ENCODE results near the gene LBHD2. TPM values are rescaled to one million over a fixed set of nuclear protein-coding genes. Genes with fewer than 3 reads are reported as not detected.

LBHD2 gene
- polyA plus RNA-seq, 1 of the 3 experiments (the other 2 are of a cell fraction) = not detected

DNA sequence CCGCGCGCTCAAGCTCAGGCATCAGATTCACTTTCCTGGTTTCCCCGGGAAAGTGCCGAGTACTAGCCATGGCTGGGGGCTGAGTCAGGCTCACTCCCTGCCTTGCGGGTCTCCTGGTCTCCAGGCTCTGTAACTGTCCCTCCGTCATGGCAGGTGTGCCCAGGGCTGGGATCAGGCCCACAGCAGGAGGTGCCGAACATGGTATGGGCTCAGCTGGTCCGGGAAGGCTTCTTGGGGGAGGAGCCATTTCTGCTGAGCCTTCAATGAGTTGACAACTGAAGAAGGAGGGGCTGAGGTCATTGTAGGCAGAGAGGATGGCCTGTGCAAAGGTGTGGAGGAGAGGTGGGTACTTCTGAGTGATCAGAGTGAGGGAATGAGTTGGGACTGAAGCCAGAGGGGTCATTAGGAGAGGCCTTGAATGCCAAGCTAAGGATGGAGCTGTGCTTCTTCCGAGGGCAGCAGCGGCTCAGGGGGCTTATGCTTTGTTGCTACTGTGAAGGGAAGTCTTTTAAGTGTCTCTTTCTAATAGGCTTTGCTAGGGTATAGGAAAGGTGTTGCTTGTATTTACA lies 11.3 kb downstream of the LBHD2 start:
- H3K4me2 ChIP-seq = no peak overlapping the region
- ChIA-PET POLR2A (no interaction called here), CTCF (interaction anchor here (0.7 to 3.6 kb wide), 6 partner anchors 10 to 198 kb away, joined by 3 to 46 read pairs (median 4); no protein-coding TSS in a partner anchor)
- TF ChIP-seq RAD21 (IDR thresholded peaks at IDR 0.05; ENCODE audit: low read length) = no peak
- no peak for TF ChIP-seq ELF1 (IDR thresholded peaks at IDR 0.05)
- TF ChIP-seq FOXJ3 (CRISPR knock-in tag; IDR thresholded peaks at IDR 0.05) = no peak
- TF ChIP-seq USF1 (IDR thresholded peaks at IDR 0.05; ENCODE audit: borderline replicate concordance, low read depth) = no peak
- TF ChIP-seq FOSL2 (IDR thresholded peaks at IDR 0.05; ENCODE audit: borderline replicate concordance, low read depth) = no peak
- TF ChIP-seq, protein P1, sequence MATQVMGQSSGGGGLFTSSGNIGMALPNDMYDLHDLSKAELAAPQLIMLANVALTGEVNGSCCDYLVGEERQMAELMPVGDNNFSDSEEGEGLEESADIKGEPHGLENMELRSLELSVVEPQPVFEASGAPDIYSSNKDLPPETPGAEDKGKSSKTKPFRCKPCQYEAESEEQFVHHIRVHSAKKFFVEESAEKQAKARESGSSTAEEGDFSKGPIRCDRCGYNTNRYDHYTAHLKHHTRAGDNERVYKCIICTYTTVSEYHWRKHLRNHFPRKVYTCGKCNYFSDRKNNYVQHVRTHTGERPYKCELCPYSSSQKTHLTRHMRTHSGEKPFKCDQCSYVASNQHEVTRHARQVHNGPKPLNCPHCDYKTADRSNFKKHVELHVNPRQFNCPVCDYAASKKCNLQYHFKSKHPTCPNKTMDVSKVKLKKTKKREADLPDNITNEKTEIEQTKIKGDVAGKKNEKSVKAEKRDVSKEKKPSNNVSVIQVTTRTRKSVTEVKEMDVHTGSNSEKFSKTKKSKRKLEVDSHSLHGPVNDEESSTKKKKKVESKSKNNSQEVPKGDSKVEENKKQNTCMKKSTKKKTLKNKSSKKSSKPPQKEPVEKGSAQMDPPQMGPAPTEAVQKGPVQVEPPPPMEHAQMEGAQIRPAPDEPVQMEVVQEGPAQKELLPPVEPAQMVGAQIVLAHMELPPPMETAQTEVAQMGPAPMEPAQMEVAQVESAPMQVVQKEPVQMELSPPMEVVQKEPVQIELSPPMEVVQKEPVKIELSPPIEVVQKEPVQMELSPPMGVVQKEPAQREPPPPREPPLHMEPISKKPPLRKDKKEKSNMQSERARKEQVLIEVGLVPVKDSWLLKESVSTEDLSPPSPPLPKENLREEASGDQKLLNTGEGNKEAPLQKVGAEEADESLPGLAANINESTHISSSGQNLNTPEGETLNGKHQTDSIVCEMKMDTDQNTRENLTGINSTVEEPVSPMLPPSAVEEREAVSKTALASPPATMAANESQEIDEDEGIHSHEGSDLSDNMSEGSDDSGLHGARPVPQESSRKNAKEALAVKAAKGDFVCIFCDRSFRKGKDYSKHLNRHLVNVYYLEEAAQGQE (IDR thresholded peaks at IDR 0.05; ENCODE audit: low read depth, low read length) = no peak
- TF ChIP-seq, protein P2, sequence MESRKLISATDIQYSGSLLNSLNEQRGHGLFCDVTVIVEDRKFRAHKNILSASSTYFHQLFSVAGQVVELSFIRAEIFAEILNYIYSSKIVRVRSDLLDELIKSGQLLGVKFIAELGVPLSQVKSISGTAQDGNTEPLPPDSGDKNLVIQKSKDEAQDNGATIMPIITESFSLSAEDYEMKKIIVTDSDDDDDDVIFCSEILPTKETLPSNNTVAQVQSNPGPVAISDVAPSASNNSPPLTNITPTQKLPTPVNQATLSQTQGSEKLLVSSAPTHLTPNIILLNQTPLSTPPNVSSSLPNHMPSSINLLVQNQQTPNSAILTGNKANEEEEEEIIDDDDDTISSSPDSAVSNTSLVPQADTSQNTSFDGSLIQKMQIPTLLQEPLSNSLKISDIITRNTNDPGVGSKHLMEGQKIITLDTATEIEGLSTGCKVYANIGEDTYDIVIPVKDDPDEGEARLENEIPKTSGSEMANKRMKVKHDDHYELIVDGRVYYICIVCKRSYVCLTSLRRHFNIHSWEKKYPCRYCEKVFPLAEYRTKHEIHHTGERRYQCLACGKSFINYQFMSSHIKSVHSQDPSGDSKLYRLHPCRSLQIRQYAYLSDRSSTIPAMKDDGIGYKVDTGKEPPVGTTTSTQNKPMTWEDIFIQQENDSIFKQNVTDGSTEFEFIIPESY (IDR thresholded peaks at IDR 0.05; ENCODE audit: borderline replicate concordance, low read depth) = no peak
- TF ChIP-seq MEF2A (IDR thresholded peaks at IDR 0.05; ENCODE audit: borderline replicate concordance, low read depth) = no peak
- no peak for TF ChIP-seq EZH2phosphoT487 (IDR thresholded peaks at IDR 0.05; ENCODE audit: borderline replicate concordance, low read depth)
- no peak for TF ChIP-seq POLR2AphosphoS5 (IDR thresholded peaks at IDR 0.05; ENCODE audit: low read depth, low read length)
- TF ChIP-seq TCF12 (IDR thresholded peaks at IDR 0.05) = no peak
- TF ChIP-seq SMC3 (IDR thresholded peaks at IDR 0.05; ENCODE audit: low read depth, low read length) = no peak
- no peak for TF ChIP-seq YY1 (IDR thresholded peaks at IDR 0.05; ENCODE audit: low read depth)
- no peak for TF ChIP-seq MXI1 (IDR thresholded peaks at IDR 0.05; ENCODE audit: low read depth, low read length)
- TF ChIP-seq RFX5 (IDR thresholded peaks at IDR 0.05; ENCODE audit: low read length) = no peak
- no peak for TF ChIP-seq SIN3A (IDR thresholded peaks at IDR 0.05; ENCODE audit: borderline replicate concordance, low read depth, low read length)
- H3K36me3 ChIP-seq (replicated peaks in 1 of 2; ENCODE audit: control insufficient read depth in 1 of 2, insufficient read depth in 2 of 2, low read length in 1 of 2) = no peaks in the 10 kb centered on the region
- peaks cover 4% of the 10 kb centered on the region for H3F3A ChIP-seq (replicated peaks; ENCODE audit: insufficient read depth)
- no peaks in the 10 kb centered on the region for H3K27me3 ChIP-seq (ENCODE audit: insufficient read depth)
- no peaks in the 10 kb centered on the region for H3K9me3 ChIP-seq
- 85% methylated on average over 11 of the region's 11 CpGs for WGBS (ENCODE audit: low lambda C conversion rate)
- no peak overlapping the region for H3K27ac ChIP-seq (ENCODE audit: low read depth in 2 of 2, low read length in 1 of 2)
- H3K9ac ChIP-seq = no peak overlapping the region
- H3K9me2 ChIP-seq = no peaks in the 10 kb centered on the region
- no peak overlapping the region for H3K4me3 ChIP-seq (ENCODE audit: low read depth in 2 of 2, low read length in 1 of 2)
- no peak overlapping the region for H2AFZ ChIP-seq (ENCODE audit: low read depth)
- DNase-seq = no peak
- no peaks in the 10 kb centered on the region for H3K79me2 ChIP-seq (ENCODE audit: insufficient read depth)
- no peaks in the 10 kb centered on the region for H4K20me1 ChIP-seq (ENCODE audit: insufficient read depth)
- H3K4me1 ChIP-seq (ENCODE audit: control insufficient read depth in 1 of 2, insufficient read depth in 2 of 2, low read depth in 1 of 2, low read length in 1 of 2) = peaks cover 0 to 4% of the 10 kb centered on the region in 2 experiments; a peak in 1 of 4 replicates
